ENCODE measurements around the gene SH3PXD2A.

DNA sequence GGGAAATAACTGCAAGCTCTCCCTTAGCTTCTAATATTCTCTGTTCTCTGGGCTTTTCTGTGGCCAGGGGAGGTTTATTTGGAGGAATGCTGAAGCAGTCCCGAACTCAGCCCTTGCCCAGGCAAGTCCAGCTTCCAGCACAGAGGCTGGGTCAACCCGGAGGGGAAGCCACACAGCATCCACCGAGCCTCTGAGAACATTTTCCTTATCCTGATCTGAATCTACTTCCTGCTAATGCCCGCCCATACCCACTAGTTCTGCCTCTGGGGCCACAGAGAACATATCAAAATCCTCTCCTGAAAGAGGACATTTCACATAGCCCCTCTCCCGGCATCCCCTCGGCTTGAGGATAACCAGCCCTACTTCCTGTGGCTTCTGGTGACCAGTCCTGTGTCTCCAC, 31.1 kb downstream of the SH3PXD2A start:
- TF ChIP-seq, protein P1, sequence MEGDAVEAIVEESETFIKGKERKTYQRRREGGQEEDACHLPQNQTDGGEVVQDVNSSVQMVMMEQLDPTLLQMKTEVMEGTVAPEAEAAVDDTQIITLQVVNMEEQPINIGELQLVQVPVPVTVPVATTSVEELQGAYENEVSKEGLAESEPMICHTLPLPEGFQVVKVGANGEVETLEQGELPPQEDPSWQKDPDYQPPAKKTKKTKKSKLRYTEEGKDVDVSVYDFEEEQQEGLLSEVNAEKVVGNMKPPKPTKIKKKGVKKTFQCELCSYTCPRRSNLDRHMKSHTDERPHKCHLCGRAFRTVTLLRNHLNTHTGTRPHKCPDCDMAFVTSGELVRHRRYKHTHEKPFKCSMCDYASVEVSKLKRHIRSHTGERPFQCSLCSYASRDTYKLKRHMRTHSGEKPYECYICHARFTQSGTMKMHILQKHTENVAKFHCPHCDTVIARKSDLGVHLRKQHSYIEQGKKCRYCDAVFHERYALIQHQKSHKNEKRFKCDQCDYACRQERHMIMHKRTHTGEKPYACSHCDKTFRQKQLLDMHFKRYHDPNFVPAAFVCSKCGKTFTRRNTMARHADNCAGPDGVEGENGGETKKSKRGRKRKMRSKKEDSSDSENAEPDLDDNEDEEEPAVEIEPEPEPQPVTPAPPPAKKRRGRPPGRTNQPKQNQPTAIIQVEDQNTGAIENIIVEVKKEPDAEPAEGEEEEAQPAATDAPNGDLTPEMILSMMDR (IDR thresholded peaks at IDR 0.05), result no peak
- TF ChIP-seq POLR2A (IDR thresholded peaks at IDR 0.05) (no peak), POLR2AphosphoS5 (IDR thresholded peaks at IDR 0.05) (no peak)

Data from sigmoid colon (tissue), 4 donors.